CD4-positive, alpha-beta memory T cell (primary cell): ENCODE measurements around the gene PRSS36. TPM values are rescaled to one million over a fixed set of nuclear protein-coding genes. Genes with fewer than 3 reads are reported as not detected.

Source experiments
- CTCF ChIA-PET: fragments of 350-600 bp; sonication (Branson Sonifier 250); formaldehyde crosslinking; loops from one replicate; lab custom pipeline; 2021; ENCODE audit warnings: inconsistent platforms; ENCODE audit not compliant: partially characterized antibody; lab: Charles Lee
- POLR2A ChIA-PET: fragments of 350-600 bp; sonication (Branson Sonifier 250); formaldehyde crosslinking; loops from one replicate; lab custom pipeline; 2021; ENCODE audit not compliant: partially characterized antibody; lab: Charles Lee
- DNase-seq, 5 donors: peaks; one replicate each; pipeline versions ENCODE4 v3.0.0 to v3.0.0-alpha.2; 2020 to 2022; ENCODE audit warnings: mixed read lengths in 1 of 5
- H3K27ac ChIP-seq: one replicate; pipeline ENCODE4 v1.7.0; 2013; ENCODE audit warnings: low read depth, low read length
- H3K27me3 ChIP-seq: 2 replicates; pipeline ENCODE4 v1.7.0; 2013; ENCODE audit warnings: mild to moderate bottlenecking, low read length, moderate library complexity; ENCODE audit not compliant: insufficient read depth
- H3K36me3 ChIP-seq: 2 replicates; pipeline ENCODE4 v1.7.0; 2013; ENCODE audit warnings: mild to moderate bottlenecking, low read length, moderate library complexity; ENCODE audit not compliant: insufficient read depth
- H3K4me1 ChIP-seq: 2 replicates; pipeline ENCODE4 v1.7.0; 2013; ENCODE audit warnings: mild to moderate bottlenecking, low read length, moderate library complexity; ENCODE audit not compliant: insufficient read depth
- H3K4me3 ChIP-seq, 2 donors: one replicate each; pipeline ENCODE4 v1.7.0; 2013; ENCODE audit warnings: low read length in 2 of 2, mild to moderate bottlenecking in 1 of 2
- H3K9me3 ChIP-seq, 2 donors: one replicate each; pipeline ENCODE4 v1.7.0; 2013; ENCODE audit warnings: low read length in 2 of 2, control low read depth in 1 of 2; ENCODE audit not compliant: control insufficient read depth in 1 of 2
- H3K27ac Mint-ChIP-seq, 7 donors: one replicate each; pipeline ENCODE4 v1.8.0; 2020 to 2021; ENCODE audit warnings: mixed read lengths in 7 of 7, mild to moderate bottlenecking in 6 of 7, inconsistent platforms in 3 of 7, moderate library complexity in 3 of 7
- H3K27me3 Mint-ChIP-seq, 2 donors: one replicate each; pipeline ENCODE4 v1.8.0; 2020 to 2021; ENCODE audit warnings: mixed read lengths in 2 of 2
- H3K36me3 Mint-ChIP-seq, 2 donors: one replicate each; pipeline ENCODE4 v1.8.0; 2020 to 2021; ENCODE audit warnings: mixed read lengths in 2 of 2, inconsistent platforms in 1 of 2, mild to moderate bottlenecking in 1 of 2
- H3K4me1 Mint-ChIP-seq, 4 donors: one replicate each; pipeline ENCODE4 v1.8.0; 2020 to 2021; ENCODE audit warnings: mixed read lengths in 4 of 4, mild to moderate bottlenecking in 1 of 4
- H3K4me3 Mint-ChIP-seq, 8 donors: one replicate each; pipeline ENCODE4 v1.8.0; 2020 to 2021; ENCODE audit warnings: mixed read lengths in 8 of 8, mild to moderate bottlenecking in 7 of 8, moderate library complexity in 6 of 8, inconsistent platforms in 3 of 8
- H3K9me3 Mint-ChIP-seq, 8 donors: one replicate each; pipeline ENCODE4 v1.8.0; 2020 to 2021; ENCODE audit warnings: mixed read lengths in 8 of 8, mild to moderate bottlenecking in 5 of 8, inconsistent platforms in 3 of 8, moderate library complexity in 1 of 8
- intact Hi-C: fragments of 100-400 bp; cut with micrococcal nuclease; formaldehyde crosslinking; loops from one replicate; pipeline ENCODE4 v1.15.1; 2023
- polyA plus RNA-seq, 2 donors: library from polyadenylated mRNA; unstranded; fragments of 300-500 nt; fragmentation: Illumina TruSeq; gene quantifications; one replicate each; pipeline ENCODE4 v1.2.3, GENCODE V29; 2021
- total RNA-seq, 2 experiments: library from RNA; stranded (reverse); gene quantifications; one replicate each; pipeline ENCODE4 v1.2.3, GENCODE V29; 2021

The PRSS36 gene
- total and polyA plus RNA-seq, 4 experiments from 2014 or later, result 0.33 to 0.94 (median 0.57) TPM

DNA sequence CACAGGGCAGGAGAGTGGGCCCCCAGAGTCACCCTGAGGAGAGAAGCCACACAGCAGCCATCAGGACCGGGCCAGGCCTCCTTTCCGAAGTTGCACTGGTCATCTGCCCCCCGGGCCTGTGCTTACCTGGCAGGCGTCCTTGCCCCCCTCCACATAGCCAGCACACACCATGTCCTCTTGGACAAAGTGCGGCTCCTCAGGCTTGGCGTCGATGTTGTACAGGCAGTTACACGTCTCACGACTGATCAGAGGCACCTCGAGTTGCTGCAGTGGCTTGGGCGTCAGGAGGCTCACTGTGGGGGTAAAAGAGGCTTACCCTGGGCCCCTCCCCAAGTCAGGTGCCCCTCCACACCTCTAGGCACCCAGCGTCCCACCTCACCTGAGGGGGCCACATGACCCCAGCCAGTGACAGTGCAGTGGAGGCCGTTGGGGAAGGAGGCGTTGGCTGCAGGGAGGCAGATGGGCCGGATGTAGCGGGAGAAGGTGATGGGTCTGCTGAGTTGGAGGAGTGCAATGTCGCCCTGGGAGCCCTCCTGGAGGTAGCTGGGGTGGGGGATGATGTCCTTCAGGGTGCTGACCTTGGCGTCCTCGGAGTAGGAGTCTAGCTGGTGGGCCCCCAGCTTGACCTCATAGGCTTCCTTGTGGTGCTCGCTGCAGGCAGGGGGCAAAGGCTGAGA lies 17.4 kb downstream of the PRSS36 start:
- H3K4me1 ChIP-seq, result no peaks in the 10 kb centered on the region
- H3K27ac ChIP-seq, result no peak overlapping the region
- H3K4me1 Mint-ChIP-seq, result peaks cover 0 to 3% (median 0%) of the 10 kb centered on the region in 4 donors
- H3K4me3 ChIP-seq, result no peak overlapping the region
- H3K27ac Mint-ChIP-seq, result peak overlapping the region in 1 of 7 donors; percentile 4
- H3K36me3 Mint-ChIP-seq, result peaks cover 16 to 36% of the 10 kb centered on the region in 2 donors
- H3K27me3 Mint-ChIP-seq, result no peaks in the 10 kb centered on the region
- POLR2A ChIA-PET, result interaction anchor here (1.0 to 1.5 kb wide), 3 partner anchors 10 to 15 kb away, joined by 3 to 7 read pairs (median 6); partner anchors contain the start of gene KAT8
- intact Hi-C loops, result no loop called here
- H3K9me3 ChIP-seq, result no peaks in the 10 kb centered on the region
- no peak for DNase-seq
- no peak overlapping the region for H3K4me3 Mint-ChIP-seq
- no peaks in the 10 kb centered on the region for H3K9me3 Mint-ChIP-seq
- H3K27me3 ChIP-seq, result no peaks in the 10 kb centered on the region
- CTCF ChIA-PET, result interaction anchor here (2.6 kb wide), 1 partner anchor 10 kb away, joined by 10 read pairs; no protein-coding TSS in a partner anchor
- peaks cover 24% of the 10 kb centered on the region for H3K36me3 ChIP-seq

DNA sequence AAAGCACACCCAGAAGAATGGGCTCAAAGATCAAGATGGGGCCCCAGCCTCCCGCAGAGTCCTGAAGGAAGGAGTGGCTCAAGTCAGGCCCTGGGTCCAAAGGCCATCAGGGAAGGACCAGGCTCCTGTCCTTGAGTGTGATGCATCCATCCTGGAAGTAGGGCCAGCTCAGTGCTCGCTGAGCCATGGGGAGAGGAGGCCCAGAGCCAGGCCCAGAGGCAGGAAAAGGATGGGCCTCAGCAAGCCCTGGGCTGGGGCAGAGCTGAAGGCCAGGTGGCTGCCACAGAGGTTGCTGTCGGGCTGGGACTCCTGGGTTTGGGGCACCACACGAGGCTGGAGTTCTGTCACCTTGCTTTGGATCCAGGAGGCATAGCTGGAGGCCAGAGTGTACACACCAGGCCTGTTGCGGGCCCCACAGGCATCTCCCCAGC lies 18.0 kb downstream of the PRSS36 start:
- Histone ChIP-seq H3K4me3 (no peak overlapping the region), H3K9me3 (no peaks in the 10 kb centered on the region), H3K36me3 (peaks cover 30% of the 10 kb centered on the region), H3K27me3 (no peaks in the 10 kb centered on the region), H3K4me1 (no peaks in the 10 kb centered on the region), H3K27ac (no peak overlapping the region)
- Mint-ChIP-seq H3K27me3 (no peaks in the 10 kb centered on the region), H3K36me3 (peaks cover 16 to 39% of the 10 kb centered on the region in 2 donors), H3K27ac (no peak overlapping the region), H3K4me3 (no peak overlapping the region), H3K9me3 (no peaks in the 10 kb centered on the region), H3K4me1 (peaks cover 0 to 3% (median 0%) of the 10 kb centered on the region in 4 donors)
- ChIA-PET CTCF (interaction anchor here (1.5 kb wide), 1 partner anchor 10 kb away, joined by 3 read pairs; no protein-coding TSS in a partner anchor), POLR2A (interaction anchor here (1.1 kb wide), 2 partner anchors 11 to 14 kb away, joined by 3 to 7 read pairs; partner anchors contain the start of gene KAT8)
- intact Hi-C loops, result no loop called here
- no peak for DNase-seq

DNA sequence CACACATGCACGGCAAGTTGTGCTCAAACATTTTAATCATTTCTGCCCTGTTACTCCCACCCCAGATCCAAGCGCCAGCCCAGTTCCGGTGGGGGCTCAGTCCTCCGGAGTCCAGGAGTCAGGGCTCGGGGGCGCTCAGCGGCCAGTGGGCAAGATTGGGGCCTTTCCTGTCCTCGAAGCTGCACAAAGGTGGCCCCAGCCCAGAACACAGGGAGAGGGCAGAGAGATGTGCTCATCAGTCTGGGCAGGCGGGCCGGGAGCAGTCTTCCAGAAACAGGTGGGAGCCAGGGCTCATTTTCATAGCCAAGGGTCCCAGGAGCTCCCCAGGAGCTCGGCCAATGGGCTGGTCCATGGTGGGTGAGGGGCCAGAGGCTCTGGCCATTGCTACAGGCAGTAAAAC lies 18.4 kb downstream of the PRSS36 start:
- Mint-ChIP-seq H3K27ac (no peak overlapping the region), H3K9me3 (no peaks in the 10 kb centered on the region), H3K36me3 (peaks cover 17 to 40% of the 10 kb centered on the region in 2 donors), H3K4me1 (peaks cover 0 to 3% (median under 1%) of the 10 kb centered on the region in 4 donors), H3K27me3 (no peaks in the 10 kb centered on the region), H3K4me3 (no peak overlapping the region)
- Histone ChIP-seq H3K4me3 (no peak overlapping the region), H3K9me3 (no peaks in the 10 kb centered on the region), H3K27me3 (no peaks in the 10 kb centered on the region), H3K36me3 (peaks cover 31% of the 10 kb centered on the region), H3K27ac (no peak overlapping the region), H3K4me1 (no peaks in the 10 kb centered on the region)
- no peak for DNase-seq
- CTCF ChIA-PET, result interaction anchor here (1.5 kb wide), 1 partner anchor 11 kb away, joined by 3 read pairs; no protein-coding TSS in a partner anchor
- POLR2A ChIA-PET, result interaction anchor here (1.1 kb wide), 2 partner anchors 11 to 14 kb away, joined by 3 to 7 read pairs; partner anchors contain the start of gene KAT8
- intact Hi-C loops, result no loop called here

DNA sequence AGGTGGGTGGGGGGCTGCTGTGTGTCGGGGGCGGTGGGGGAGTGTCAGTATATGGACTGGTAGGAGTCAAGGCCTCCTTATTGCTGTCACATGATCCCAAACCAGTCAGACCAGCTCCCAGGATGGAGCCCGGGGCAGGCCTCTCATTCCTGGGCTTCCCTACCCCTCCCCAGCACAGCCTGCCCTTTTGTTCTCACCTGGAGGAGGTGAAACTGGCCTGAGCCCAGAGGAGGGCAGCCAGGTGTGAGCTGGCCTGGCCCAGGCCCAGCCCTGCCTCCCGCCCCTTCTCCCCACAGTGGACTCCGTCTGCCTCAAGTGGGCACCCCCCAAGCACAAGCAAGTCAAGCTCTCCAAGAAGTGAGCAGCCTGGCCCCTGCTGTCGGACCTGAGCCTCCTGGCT lies 19.0 kb downstream of the PRSS36 start:
- peaks cover 22 to 45% of the 10 kb centered on the region in 2 donors for H3K36me3 Mint-ChIP-seq
- Histone ChIP-seq H3K27me3 (no peaks in the 10 kb centered on the region), H3K36me3 (peaks cover 31% of the 10 kb centered on the region), H3K27ac (no peak overlapping the region), H3K4me3 (no peak overlapping the region), H3K9me3 (no peaks in the 10 kb centered on the region), H3K4me1 (no peaks in the 10 kb centered on the region)
- H3K4me3 Mint-ChIP-seq, result no peak overlapping the region
- intact Hi-C loops, result no loop called here
- ChIA-PET POLR2A (interaction anchor here (0.6 to 1.1 kb wide), 3 partner anchors 9 to 13 kb away, joined by 3 to 7 read pairs (median 3); partner anchors contain the start of gene KAT8), CTCF (interaction anchor here (1.5 kb wide), 1 partner anchor 11 kb away, joined by 3 read pairs; no protein-coding TSS in a partner anchor)
- H3K27me3 Mint-ChIP-seq, result no peaks in the 10 kb centered on the region
- DNase-seq, result no peak
- no peaks in the 10 kb centered on the region for H3K9me3 Mint-ChIP-seq
- peaks cover 0 to 5% (median 1%) of the 10 kb centered on the region in 4 donors for H3K4me1 Mint-ChIP-seq
- H3K27ac Mint-ChIP-seq, result no peak overlapping the region

DNA sequence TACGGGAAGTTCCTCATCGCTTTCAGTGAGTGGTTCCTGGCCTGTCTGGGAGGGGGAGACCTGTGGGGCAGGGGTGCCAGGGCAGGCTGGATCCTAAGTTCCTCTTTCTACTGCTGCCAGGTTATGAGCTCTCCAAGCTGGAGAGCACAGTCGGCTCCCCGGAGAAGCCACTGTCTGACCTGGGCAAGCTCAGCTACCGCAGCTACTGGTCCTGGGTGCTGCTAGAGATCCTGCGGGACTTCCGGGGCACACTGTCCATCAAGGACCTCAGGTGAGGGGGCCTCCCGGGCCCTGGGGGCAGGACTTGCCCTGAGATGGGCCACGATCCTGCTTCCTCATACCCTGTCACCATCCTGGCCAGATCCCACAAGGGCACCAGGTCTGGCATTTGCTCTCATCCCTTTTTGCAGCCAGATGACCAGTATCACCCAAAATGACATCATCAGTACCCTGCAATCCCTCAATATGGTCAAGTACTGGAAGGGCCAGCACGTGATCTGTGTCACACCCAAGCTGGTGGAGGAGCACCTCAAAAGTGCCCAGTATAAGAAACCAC lies 19.5 kb downstream of the PRSS36 start:
- intact Hi-C loops, result no loop called here
- no peak overlapping the region for H3K27ac ChIP-seq
- H3K9me3 ChIP-seq, result no peaks in the 10 kb centered on the region
- no peaks in the 10 kb centered on the region for H3K9me3 Mint-ChIP-seq
- H3K4me3 ChIP-seq, result no peak overlapping the region
- peaks cover 25 to 49% of the 10 kb centered on the region in 2 donors for H3K36me3 Mint-ChIP-seq
- H3K36me3 ChIP-seq, result peaks cover 31% of the 10 kb centered on the region
- H3K4me1 Mint-ChIP-seq, result peaks cover 0 to 5% (median 0%) of the 10 kb centered on the region in 4 donors
- no peaks in the 10 kb centered on the region for H3K27me3 Mint-ChIP-seq
- H3K27me3 ChIP-seq, result no peaks in the 10 kb centered on the region
- H3K4me3 Mint-ChIP-seq, result no peak overlapping the region
- H3K27ac Mint-ChIP-seq, result no peak overlapping the region
- ChIA-PET CTCF (interaction anchor here (0.9 to 1.5 kb wide), 2 partner anchors 12 to 22 kb away, joined by 3 read pairs; partner anchors contain the start of gene BCKDK), POLR2A (interaction anchor here (0.6 to 1.8 kb wide), 3 partner anchors 9 to 13 kb away, joined by 3 to 8 read pairs (median 3); partner anchors contain the start of gene KAT8)
- no peak for DNase-seq
- no peaks in the 10 kb centered on the region for H3K4me1 ChIP-seq

DNA sequence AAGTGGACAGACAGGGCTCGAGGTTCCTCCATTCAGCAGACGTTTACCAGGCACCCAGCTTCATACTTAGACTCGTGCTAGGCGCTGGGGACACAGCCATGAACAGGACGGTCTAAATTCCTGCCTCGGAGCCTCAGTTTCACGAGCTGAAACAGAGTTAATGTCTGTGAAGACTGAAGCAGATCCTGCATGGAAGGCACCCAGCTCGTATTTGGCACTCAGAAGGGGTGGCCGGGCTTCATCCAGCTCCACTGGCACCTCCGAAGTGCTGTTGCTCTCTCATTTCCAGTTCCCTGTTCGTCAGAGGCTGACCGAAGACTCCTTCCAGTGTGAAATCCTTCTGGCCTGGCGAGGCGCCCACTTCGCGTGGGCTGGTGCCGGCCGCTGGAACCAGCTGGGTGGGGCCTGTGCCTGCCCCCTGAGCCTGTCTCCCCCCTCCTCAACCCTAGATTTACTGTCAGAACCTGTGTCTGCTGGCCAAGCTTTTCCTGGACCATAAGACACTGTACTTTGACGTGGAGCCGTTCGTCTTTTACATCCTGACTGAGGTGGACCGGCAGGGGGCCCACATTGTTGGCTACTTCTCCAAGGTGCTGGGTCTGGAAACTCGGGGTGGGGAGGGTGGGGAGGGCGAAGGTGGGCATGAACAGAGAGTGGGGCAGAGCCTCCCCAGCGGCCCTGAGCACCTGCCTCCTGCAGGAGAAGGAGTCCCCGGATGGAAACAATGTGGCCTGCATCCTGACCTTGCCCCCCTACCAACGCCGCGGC lies 20.1 kb downstream of the PRSS36 start:
- no peaks in the 10 kb centered on the region for H3K27me3 ChIP-seq
- POLR2A ChIA-PET, result interaction anchor here (0.6 to 1.8 kb wide), 4 partner anchors 11 to 202 kb away, joined by 3 to 8 read pairs (median 3); partner anchors contain the start of gene KAT8
- no peak overlapping the region for H3K4me3 ChIP-seq
- H3K9me3 ChIP-seq, result no peaks in the 10 kb centered on the region
- no peak for DNase-seq
- H3K27ac ChIP-seq, result no peak overlapping the region
- Mint-ChIP-seq H3K36me3 (peaks cover 25 to 49% of the 10 kb centered on the region in 2 donors), H3K27me3 (no peaks in the 10 kb centered on the region), H3K9me3 (no peaks in the 10 kb centered on the region), H3K27ac (no peak overlapping the region), H3K4me3 (no peak overlapping the region), H3K4me1 (peaks cover 0 to 5% (median 0%) of the 10 kb centered on the region in 4 donors)
- intact Hi-C loops, result no loop called here
- H3K36me3 ChIP-seq, result peaks cover 31% of the 10 kb centered on the region
- CTCF ChIA-PET, result interaction anchor here (0.9 to 1.5 kb wide), 2 partner anchors 13 to 22 kb away, joined by 3 to 4 read pairs; partner anchors contain the start of gene BCKDK
- no peaks in the 10 kb centered on the region for H3K4me1 ChIP-seq
